ENCODE data around the gene DIABLO. TPM values are rescaled to one million over a fixed set of nuclear protein-coding genes. Genes with fewer than 3 reads are reported as not detected.

Gene DIABLO
- total and polyA plus RNA-seq, 9 of the 15 experiments (the other 6 are each of a cell fraction or from before 2014, with no cell fraction given), result 37.3 to 101 (median 80.1) TPM

DNA sequence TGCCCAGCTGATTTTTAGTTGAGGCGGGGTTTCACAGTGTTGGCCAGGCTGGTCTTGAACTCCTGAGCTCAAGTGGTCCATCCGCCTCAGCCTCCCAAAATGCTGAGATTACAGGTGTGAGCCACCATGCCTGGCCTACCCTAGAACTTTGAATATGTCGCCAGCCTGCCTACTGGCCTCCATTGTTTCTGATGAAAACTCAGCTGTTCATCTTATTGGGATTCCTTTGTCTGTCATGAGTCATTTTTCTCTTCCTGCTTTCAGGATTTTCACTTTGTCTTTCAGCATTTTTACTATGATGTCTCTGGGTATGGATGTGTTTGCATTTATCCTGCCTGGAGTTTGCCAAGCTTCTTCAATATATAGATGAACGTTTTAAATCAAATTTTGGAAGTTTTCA, 30.4 kb downstream of the DIABLO start (continued):
- TF ChIP-seq, protein P1, sequence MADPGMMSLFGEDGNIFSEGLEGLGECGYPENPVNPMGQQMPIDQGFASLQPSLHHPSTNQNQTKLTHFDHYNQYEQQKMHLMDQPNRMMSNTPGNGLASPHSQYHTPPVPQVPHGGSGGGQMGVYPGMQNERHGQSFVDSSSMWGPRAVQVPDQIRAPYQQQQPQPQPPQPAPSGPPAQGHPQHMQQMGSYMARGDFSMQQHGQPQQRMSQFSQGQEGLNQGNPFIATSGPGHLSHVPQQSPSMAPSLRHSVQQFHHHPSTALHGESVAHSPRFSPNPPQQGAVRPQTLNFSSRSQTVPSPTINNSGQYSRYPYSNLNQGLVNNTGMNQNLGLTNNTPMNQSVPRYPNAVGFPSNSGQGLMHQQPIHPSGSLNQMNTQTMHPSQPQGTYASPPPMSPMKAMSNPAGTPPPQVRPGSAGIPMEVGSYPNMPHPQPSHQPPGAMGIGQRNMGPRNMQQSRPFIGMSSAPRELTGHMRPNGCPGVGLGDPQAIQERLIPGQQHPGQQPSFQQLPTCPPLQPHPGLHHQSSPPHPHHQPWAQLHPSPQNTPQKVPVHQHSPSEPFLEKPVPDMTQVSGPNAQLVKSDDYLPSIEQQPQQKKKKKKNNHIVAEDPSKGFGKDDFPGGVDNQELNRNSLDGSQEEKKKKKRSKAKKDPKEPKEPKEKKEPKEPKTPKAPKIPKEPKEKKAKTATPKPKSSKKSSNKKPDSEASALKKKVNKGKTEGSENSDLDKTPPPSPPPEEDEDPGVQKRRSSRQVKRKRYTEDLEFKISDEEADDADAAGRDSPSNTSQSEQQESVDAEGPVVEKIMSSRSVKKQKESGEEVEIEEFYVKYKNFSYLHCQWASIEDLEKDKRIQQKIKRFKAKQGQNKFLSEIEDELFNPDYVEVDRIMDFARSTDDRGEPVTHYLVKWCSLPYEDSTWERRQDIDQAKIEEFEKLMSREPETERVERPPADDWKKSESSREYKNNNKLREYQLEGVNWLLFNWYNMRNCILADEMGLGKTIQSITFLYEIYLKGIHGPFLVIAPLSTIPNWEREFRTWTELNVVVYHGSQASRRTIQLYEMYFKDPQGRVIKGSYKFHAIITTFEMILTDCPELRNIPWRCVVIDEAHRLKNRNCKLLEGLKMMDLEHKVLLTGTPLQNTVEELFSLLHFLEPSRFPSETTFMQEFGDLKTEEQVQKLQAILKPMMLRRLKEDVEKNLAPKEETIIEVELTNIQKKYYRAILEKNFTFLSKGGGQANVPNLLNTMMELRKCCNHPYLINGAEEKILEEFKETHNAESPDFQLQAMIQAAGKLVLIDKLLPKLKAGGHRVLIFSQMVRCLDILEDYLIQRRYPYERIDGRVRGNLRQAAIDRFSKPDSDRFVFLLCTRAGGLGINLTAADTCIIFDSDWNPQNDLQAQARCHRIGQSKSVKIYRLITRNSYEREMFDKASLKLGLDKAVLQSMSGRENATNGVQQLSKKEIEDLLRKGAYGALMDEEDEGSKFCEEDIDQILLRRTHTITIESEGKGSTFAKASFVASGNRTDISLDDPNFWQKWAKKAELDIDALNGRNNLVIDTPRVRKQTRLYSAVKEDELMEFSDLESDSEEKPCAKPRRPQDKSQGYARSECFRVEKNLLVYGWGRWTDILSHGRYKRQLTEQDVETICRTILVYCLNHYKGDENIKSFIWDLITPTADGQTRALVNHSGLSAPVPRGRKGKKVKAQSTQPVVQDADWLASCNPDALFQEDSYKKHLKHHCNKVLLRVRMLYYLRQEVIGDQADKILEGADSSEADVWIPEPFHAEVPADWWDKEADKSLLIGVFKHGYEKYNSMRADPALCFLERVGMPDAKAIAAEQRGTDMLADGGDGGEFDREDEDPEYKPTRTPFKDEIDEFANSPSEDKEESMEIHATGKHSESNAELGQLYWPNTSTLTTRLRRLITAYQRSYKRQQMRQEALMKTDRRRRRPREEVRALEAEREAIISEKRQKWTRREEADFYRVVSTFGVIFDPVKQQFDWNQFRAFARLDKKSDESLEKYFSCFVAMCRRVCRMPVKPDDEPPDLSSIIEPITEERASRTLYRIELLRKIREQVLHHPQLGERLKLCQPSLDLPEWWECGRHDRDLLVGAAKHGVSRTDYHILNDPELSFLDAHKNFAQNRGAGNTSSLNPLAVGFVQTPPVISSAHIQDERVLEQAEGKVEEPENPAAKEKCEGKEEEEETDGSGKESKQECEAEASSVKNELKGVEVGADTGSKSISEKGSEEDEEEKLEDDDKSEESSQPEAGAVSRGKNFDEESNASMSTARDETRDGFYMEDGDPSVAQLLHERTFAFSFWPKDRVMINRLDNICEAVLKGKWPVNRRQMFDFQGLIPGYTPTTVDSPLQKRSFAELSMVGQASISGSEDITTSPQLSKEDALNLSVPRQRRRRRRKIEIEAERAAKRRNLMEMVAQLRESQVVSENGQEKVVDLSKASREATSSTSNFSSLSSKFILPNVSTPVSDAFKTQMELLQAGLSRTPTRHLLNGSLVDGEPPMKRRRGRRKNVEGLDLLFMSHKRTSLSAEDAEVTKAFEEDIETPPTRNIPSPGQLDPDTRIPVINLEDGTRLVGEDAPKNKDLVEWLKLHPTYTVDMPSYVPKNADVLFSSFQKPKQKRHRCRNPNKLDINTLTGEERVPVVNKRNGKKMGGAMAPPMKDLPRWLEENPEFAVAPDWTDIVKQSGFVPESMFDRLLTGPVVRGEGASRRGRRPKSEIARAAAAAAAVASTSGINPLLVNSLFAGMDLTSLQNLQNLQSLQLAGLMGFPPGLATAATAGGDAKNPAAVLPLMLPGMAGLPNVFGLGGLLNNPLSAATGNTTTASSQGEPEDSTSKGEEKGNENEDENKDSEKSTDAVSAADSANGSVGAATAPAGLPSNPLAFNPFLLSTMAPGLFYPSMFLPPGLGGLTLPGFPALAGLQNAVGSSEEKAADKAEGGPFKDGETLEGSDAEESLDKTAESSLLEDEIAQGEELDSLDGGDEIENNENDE (IDR thresholded peaks at IDR 0.05; ENCODE audit: low read depth, low read length), result no peak
- TF ChIP-seq TOE1 (IDR thresholded peaks at IDR 0.05; ENCODE audit: borderline replicate concordance), result no peak
- TF ChIP-seq TOE1 (CRISPR knock-in tag; IDR thresholded peaks at IDR 0.05; ENCODE audit: borderline replicate concordance, low read depth), result no peak
- no peak for TF ChIP-seq NR2C1 (IDR thresholded peaks at IDR 0.05)
- TF ChIP-seq NR2C1 (tag; IDR thresholded peaks at IDR 0.05), result no peak
- TF ChIP-seq RHOXF2B (CRISPR knock-in tag; conservative IDR thresholded peaks at IDR 0.05), result no peak
- no peak for TF ChIP-seq ZNF444 (CRISPR knock-in tag; IDR thresholded peaks at IDR 0.05)
- TF ChIP-seq SREBF2 (CRISPR knock-in tag; IDR thresholded peaks at IDR 0.05), result no peak
- TF ChIP-seq MAFK (IDR thresholded peaks at IDR 0.05; ENCODE audit: low read length), result no peak
- TF ChIP-seq CBFA2T2 (conservative IDR thresholded peaks at IDR 0.05), result no peak
- no peak for TF ChIP-seq LEF1 (IDR thresholded peaks at IDR 0.05)
- TF ChIP-seq, protein P2, sequence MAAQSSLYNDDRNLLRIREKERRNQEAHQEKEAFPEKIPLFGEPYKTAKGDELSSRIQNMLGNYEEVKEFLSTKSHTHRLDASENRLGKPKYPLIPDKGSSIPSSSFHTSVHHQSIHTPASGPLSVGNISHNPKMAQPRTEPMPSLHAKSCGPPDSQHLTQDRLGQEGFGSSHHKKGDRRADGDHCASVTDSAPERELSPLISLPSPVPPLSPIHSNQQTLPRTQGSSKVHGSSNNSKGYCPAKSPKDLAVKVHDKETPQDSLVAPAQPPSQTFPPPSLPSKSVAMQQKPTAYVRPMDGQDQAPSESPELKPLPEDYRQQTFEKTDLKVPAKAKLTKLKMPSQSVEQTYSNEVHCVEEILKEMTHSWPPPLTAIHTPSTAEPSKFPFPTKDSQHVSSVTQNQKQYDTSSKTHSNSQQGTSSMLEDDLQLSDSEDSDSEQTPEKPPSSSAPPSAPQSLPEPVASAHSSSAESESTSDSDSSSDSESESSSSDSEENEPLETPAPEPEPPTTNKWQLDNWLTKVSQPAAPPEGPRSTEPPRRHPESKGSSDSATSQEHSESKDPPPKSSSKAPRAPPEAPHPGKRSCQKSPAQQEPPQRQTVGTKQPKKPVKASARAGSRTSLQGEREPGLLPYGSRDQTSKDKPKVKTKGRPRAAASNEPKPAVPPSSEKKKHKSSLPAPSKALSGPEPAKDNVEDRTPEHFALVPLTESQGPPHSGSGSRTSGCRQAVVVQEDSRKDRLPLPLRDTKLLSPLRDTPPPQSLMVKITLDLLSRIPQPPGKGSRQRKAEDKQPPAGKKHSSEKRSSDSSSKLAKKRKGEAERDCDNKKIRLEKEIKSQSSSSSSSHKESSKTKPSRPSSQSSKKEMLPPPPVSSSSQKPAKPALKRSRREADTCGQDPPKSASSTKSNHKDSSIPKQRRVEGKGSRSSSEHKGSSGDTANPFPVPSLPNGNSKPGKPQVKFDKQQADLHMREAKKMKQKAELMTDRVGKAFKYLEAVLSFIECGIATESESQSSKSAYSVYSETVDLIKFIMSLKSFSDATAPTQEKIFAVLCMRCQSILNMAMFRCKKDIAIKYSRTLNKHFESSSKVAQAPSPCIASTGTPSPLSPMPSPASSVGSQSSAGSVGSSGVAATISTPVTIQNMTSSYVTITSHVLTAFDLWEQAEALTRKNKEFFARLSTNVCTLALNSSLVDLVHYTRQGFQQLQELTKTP (IDR thresholded peaks at IDR 0.05; ENCODE audit: low read depth in 1 of 2, partially characterized antibody in 2 of 2), result no peak
- no peak for TF ChIP-seq ZFX (CRISPR knock-in tag; IDR thresholded peaks at IDR 0.05)
- TF ChIP-seq MTA3 (IDR thresholded peaks at IDR 0.05; ENCODE audit: borderline replicate concordance), result peak; percentile 24; the same call in 1 of the 2 replicates
- no peak for TF ChIP-seq MTA2 (IDR thresholded peaks at IDR 0.05; ENCODE audit: low read depth)
- no peak for TF ChIP-seq ADNP (tag; IDR thresholded peaks at IDR 0.05)
